ENCODE measurements around the gene CRELD1.

DNA sequence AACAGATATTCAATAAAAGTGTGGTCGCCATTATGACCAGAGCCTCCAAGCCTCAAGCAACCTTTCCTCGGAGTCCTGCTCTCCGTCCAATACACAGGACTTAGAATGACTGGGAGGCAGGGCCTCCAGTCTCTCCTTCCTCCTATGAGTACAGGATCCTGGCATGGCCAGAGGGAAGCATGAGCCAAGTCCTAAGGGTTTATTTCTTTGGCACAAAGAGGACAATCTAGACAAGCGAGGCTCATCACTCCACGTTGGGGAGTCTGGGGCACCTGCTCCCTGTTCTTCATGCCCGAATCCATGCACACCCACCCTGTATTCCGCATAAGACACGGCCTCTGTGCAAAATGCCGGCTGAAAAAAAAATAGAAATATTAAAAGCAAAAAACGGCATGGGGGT lies 11.7 kb downstream of the CRELD1 start:
- TF ChIP-seq, protein P1, sequence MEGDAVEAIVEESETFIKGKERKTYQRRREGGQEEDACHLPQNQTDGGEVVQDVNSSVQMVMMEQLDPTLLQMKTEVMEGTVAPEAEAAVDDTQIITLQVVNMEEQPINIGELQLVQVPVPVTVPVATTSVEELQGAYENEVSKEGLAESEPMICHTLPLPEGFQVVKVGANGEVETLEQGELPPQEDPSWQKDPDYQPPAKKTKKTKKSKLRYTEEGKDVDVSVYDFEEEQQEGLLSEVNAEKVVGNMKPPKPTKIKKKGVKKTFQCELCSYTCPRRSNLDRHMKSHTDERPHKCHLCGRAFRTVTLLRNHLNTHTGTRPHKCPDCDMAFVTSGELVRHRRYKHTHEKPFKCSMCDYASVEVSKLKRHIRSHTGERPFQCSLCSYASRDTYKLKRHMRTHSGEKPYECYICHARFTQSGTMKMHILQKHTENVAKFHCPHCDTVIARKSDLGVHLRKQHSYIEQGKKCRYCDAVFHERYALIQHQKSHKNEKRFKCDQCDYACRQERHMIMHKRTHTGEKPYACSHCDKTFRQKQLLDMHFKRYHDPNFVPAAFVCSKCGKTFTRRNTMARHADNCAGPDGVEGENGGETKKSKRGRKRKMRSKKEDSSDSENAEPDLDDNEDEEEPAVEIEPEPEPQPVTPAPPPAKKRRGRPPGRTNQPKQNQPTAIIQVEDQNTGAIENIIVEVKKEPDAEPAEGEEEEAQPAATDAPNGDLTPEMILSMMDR (IDR thresholded peaks at IDR 0.05): no peak
- no peak for TF ChIP-seq POLR2A (IDR thresholded peaks at IDR 0.05)
